ENCODE measurements around the gene EXOC3.

The EXOC3 gene

DNA sequence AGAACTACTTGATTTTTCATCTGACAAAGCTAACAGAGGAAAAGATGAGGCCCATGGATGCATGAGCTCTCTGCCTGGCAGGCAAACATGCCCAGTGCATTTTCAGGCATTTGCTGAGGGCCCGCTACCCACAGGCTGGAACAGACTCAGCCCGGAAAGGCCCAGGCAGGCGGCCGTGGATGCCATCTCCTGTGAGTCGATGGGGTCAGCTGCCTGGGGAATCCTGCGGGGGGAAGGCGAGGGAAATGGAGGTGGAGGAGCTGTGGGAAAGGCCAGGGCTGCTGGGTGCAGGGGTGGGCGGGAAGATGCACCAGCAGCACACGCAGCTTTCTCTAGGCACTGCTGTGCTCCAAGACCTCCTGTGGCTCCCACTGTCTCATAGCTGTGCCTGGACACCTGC, 67.5 kb downstream of the EXOC3 start:
- no peak overlapping the region for H3K4me3 ChIP-seq (ENCODE audit: low read depth, low read length)
- no peak for DNase-seq (ENCODE audit: low read depth)

DNA sequence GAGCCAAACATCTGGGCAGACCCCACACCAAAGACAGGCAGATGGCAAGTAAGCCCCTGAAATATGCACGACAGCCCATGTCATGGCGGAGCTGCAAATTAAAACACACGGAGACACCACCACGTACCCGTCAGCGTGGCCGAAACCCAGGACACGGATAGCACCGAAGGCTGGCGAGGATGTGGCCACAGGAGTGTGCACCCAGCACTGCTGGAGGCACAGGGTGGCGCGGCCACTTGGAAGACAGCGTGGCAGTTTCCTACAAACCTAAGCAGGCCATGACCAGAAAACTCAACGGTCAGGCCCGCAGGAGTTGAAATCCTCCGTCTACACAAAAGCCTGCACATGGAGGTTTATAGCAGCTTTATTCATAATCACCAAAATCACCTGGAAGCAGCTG, 68.5 kb downstream of the EXOC3 start:
- DNase-seq (ENCODE audit: low read depth): no peak
- no peak overlapping the region for H3K4me3 ChIP-seq (ENCODE audit: low read depth, low read length)

DNA sequence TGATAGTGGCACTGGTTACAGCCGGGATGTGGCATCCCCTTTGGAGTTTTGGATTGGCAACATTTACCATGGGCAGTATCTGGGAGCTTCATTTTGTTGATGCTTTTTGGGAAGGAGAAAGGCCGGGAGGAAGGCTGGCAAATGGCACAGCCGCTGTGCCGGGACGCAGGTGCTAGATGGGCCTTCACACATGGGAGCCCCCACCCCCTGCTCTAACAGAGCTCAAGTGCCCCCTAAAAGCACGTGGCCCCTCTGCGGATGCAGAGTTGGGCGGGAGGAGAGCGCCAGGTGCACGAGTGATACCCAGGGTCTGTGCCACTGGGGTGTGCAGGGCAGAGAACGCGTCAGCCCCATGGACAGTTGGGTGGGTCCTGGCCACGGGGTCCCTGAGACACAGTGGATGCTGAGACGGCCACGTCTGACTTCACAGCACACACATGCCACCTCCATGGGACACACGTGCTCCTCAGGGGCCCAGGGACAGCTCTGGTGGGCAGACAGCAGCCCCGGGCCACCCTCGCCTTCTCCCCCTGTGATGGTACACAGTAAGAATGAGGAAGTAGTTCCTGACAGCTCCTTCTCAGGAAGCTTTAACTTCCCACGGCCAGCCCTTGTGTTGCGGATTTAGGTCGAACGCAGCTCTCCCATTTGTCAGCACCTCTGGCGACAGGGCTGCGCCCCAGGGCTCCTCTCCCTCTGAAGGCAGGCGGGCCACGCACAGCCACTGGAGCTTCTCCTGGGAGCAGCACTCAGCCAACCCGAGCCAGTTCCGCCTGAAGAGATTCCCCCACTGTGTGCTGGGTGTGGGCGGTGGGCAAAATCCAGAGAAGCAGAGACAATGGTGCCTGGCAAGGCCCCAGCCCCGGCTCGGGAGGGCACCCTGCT, 70.5 kb downstream of the EXOC3 start:
- no peak overlapping the region for H3K4me3 ChIP-seq (ENCODE audit: low read depth, low read length)
- DNase-seq (ENCODE audit: low read depth): no peak

DNA sequence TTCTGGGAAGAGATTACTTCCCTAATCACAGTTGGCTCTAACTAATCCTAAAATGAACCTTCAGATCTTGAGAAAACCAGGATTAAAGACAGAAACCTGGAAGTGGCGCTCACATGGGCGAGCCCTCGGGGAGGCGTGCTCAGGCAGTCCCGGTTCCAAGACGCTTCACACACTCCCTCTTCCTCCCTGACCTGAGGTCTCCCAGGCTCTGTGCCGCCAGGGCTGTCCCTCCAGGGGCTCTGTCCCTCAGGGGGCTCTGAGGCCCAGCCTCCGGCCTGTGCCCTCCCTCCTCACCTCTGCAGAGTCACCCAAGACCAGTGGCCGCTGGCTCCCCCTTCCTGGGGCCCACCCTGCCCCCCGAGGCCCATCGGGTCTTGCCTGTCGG, 71.1 kb downstream of the EXOC3 start:
- H3K4me3 ChIP-seq (ENCODE audit: low read depth, low read length): no peak overlapping the region

DNA sequence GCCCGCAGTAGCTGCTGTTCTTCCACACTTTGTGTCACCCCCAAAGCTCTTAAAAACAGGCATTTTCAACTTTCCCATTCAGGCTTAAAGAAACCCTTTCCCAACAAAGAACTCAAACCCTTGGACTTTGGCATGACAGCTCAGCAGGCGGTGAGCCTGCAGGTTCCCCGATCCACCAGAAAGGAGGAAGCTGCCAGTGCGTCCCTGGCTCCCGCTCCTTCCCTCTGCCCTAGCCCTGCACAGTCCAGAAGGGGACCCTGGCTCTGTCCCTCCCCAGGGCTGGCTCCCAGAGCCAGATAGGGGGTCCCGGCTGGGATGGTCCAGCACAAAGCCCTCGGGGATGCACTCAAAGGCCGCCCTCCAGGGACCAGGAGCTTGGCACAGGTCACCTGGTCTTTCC, 71.7 kb downstream of the EXOC3 start:
- DNase-seq (ENCODE audit: low read depth): no peak
- no peak overlapping the region for H3K4me3 ChIP-seq (ENCODE audit: low read depth, low read length)

More for the DNA sequence above, 71.1 kb downstream of the EXOC3 start:
- DNase-seq (ENCODE audit: low read depth): no peak

DNA sequence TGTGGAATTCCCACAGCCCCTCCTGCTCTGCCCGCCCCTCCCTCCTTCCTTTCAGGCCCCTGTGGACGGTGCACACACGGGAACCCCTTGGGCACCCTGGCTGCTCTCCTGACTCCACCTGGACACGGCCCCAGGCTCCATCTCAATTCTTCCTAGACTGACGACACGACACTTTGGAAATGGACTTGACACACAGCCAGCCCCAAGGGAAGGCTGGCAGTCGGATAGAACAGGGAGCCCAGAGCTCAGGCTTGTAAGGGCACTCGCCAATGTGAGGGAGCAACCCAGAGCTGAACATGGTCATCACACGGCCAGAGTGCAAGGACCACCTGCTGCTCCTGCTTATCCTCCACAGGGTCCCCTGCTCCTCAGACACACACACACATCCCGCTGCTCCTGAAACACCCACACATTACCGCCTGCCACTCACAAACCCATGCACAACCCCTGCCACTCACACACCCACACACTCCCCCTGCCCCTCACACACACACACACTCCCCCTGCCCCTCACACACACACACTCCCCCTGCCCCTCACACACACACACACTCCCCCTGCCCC, 72.4 kb downstream of the EXOC3 start:
- DNase-seq (ENCODE audit: low read depth): no peak
- no peak overlapping the region for H3K4me3 ChIP-seq (ENCODE audit: low read depth, low read length)

DNA sequence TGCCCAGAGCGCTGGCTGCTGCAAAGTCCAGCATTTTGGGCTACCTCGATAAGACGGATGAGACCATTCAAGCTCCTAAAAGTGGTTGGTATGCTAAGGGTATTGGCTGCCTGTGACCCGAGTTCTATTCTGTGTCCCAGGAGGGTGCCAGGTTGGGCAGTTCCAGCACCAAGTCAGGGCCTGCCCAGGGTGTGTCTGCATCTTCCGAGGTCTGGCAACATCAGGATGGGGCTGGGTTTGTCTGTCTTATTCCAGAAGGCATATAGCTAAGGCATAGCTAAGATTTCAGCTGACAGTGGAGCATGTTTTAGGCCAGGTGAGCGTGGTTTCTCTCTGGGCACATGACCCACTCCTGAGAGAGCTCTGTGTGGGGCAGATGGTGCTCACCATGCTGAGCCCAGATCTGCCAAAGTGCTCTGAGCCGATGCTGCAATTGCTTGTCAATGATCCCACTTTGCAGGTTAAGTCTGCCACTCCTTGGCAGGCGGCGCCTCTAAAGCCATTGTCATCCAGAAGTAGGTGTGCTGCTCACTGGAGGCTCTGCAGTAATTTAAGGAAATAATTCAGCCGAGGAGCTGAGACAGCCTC, 73.5 kb downstream of the EXOC3 start:
- no peak overlapping the region for H3K4me3 ChIP-seq (ENCODE audit: low read depth, low read length)
- DNase-seq (ENCODE audit: low read depth): no peak
